ENCODE results near the gene MAGI2. TPM values are rescaled to one million over a fixed set of nuclear protein-coding genes. Genes with fewer than 3 reads are reported as not detected.

The MAGI2 gene
- polyA plus RNA-seq, 3 donors, result 0.03 to 0.11 TPM; not detected in 1

DNA sequence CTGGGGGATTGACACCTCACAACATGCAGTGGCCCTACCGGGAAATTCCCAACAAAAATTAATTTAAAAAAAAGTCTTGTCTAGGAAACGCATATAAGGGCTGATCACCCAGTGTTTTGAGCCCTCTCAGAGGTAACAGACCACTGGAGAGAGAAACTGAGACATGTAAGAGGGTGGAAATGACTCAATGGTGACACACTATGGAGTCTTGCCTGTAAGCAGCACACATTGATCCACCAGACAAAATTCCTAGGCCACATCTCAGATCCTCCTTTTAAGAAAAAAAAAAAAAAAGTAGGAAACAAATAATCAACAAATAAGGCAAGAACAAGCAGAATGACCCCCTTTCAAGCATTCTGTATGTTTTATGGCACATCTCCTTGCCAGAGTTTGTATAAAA, 296.2 kb downstream of the MAGI2 start:
- no CpG with 5 or more reads among the region's 2 CpGs for WGBS (ENCODE audit: insufficient coverage)
- Histone ChIP-seq H3K27me3 (ENCODE audit: control insufficient read depth in 2 of 2, insufficient read depth in 2 of 2, low read length in 2 of 2) (no peaks in the 10 kb centered on the region), H3K36me3 (replicated peaks in 1 of 2; ENCODE audit: control insufficient read depth in 1 of 2, insufficient read depth in 2 of 2, low read length in 2 of 2) (no peaks in the 10 kb centered on the region), H3K27ac (ENCODE audit: low read depth in 1 of 2, low read length in 2 of 2) (no peak overlapping the region), H3K9ac (ENCODE audit: insufficient read depth, low read length, poor library complexity, severe bottlenecking) (no peak overlapping the region), H4K20me1 (ENCODE audit: insufficient read depth, low read length) (no peaks in the 10 kb centered on the region), H3K9me3 (replicated peaks in 1 of 2; ENCODE audit: control insufficient read depth in 1 of 2, insufficient read depth in 1 of 2, low read length in 2 of 2) (peaks cover 4 to 8% of the 10 kb centered on the region in 2 donors), H2AFZ (ENCODE audit: insufficient read depth, low read depth, low read length, poor library complexity, severe bottlenecking) (no peak overlapping the region), H3K4me3 (replicated peaks in 1 of 3; ENCODE audit: low read depth in 2 of 3, low read length in 3 of 3) (no peak overlapping the region), H3K4me2 (replicated peaks; ENCODE audit: extremely low read depth, low read length, poor library complexity, severe bottlenecking) (no peak overlapping the region), H3K4me1 (ENCODE audit: control insufficient read depth in 1 of 2, insufficient read depth in 2 of 2, low read length in 2 of 2) (no peaks in the 10 kb centered on the region), H3K79me2 (ENCODE audit: insufficient read depth, low read length) (no peaks in the 10 kb centered on the region)
- DNase-seq, result no peak
- Mint-ChIP-seq H3K4me3 (no peak overlapping the region), H3K27me3 (ENCODE audit: low read depth in 3 of 3) (peaks cover 0 to 1% (median 0%) of the 10 kb centered on the region in 3 donors), H3K4me1 (no peaks in the 10 kb centered on the region), H3K27ac (no peak overlapping the region), H3K36me3 (no peaks in the 10 kb centered on the region), H3K9me3 (peaks cover 0 to 16% (median 11%) of the 10 kb centered on the region in 7 donors)
- intact Hi-C loops (cut with micrococcal nuclease), result no loop called here
- TF ChIP-seq, protein P1, sequence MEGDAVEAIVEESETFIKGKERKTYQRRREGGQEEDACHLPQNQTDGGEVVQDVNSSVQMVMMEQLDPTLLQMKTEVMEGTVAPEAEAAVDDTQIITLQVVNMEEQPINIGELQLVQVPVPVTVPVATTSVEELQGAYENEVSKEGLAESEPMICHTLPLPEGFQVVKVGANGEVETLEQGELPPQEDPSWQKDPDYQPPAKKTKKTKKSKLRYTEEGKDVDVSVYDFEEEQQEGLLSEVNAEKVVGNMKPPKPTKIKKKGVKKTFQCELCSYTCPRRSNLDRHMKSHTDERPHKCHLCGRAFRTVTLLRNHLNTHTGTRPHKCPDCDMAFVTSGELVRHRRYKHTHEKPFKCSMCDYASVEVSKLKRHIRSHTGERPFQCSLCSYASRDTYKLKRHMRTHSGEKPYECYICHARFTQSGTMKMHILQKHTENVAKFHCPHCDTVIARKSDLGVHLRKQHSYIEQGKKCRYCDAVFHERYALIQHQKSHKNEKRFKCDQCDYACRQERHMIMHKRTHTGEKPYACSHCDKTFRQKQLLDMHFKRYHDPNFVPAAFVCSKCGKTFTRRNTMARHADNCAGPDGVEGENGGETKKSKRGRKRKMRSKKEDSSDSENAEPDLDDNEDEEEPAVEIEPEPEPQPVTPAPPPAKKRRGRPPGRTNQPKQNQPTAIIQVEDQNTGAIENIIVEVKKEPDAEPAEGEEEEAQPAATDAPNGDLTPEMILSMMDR (IDR thresholded peaks at IDR 0.05), result no peak

DNA sequence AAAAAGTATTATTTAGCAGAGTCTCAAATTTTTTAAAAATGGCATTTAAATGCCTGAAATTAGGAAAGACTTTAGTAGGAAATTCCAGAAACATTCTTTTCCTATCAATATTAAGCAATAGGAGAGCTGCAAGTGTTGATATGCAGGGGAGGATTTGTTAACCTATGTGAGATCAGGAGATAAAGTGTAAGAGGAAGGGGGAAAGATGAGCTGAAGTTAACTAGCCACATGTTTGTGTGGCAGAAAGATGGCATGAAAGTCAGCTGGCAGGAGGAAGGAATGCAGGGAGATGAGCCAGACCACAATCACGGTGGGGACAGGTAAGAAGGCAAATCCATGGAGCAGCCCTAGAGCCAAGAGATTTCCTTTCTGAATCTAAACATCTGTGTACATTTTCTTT, 303.6 kb downstream of the MAGI2 start:
- Histone ChIP-seq H3K9me3 (replicated peaks in 1 of 2; ENCODE audit: control insufficient read depth in 1 of 2, insufficient read depth in 1 of 2, low read length in 2 of 2) (peaks cover 0 to 6% of the 10 kb centered on the region in 2 donors), H3K79me2 (ENCODE audit: insufficient read depth, low read length) (no peaks in the 10 kb centered on the region), H4K20me1 (ENCODE audit: insufficient read depth, low read length) (no peaks in the 10 kb centered on the region), H2AFZ (ENCODE audit: insufficient read depth, low read depth, low read length, poor library complexity, severe bottlenecking) (no peak overlapping the region), H3K27me3 (ENCODE audit: control insufficient read depth in 2 of 2, insufficient read depth in 2 of 2, low read length in 2 of 2) (no peaks in the 10 kb centered on the region), H3K4me1 (ENCODE audit: control insufficient read depth in 1 of 2, insufficient read depth in 2 of 2, low read length in 2 of 2) (no peaks in the 10 kb centered on the region), H3K27ac (ENCODE audit: low read depth in 1 of 2, low read length in 2 of 2) (no peak overlapping the region), H3K4me2 (replicated peaks; ENCODE audit: extremely low read depth, low read length, poor library complexity, severe bottlenecking) (no peak overlapping the region), H3K4me3 (replicated peaks in 1 of 3; ENCODE audit: low read depth in 2 of 3, low read length in 3 of 3) (no peak overlapping the region), H3K36me3 (replicated peaks in 1 of 2; ENCODE audit: control insufficient read depth in 1 of 2, insufficient read depth in 2 of 2, low read length in 2 of 2) (no peaks in the 10 kb centered on the region), H3K9ac (ENCODE audit: insufficient read depth, low read length, poor library complexity, severe bottlenecking) (no peak overlapping the region)
- no peak overlapping the region for H3K4me3 Mint-ChIP-seq
- no CpG with 5 or more reads among the region's 1 CpG for WGBS (ENCODE audit: insufficient coverage)
- no peaks in the 10 kb centered on the region for H3K4me1 Mint-ChIP-seq
- TF ChIP-seq, protein P1 (IDR thresholded peaks at IDR 0.05), result no peak
- H3K9me3 Mint-ChIP-seq, result peaks cover 0 to 6% (median 2%) of the 10 kb centered on the region in 7 donors
- peaks cover 0 to 3% (median 0%) of the 10 kb centered on the region in 3 donors for H3K27me3 Mint-ChIP-seq (ENCODE audit: low read depth in 3 of 3)
- intact Hi-C loops (cut with micrococcal nuclease), result no loop called here
- no peaks in the 10 kb centered on the region for H3K36me3 Mint-ChIP-seq
- H3K27ac Mint-ChIP-seq, result no peak overlapping the region
- DNase-seq, result no peak

All from CD14-positive monocyte (primary cell).